Pancreas (tissue), 10 donors: ENCODE measurements around the gene ARHGAP6. TPM values are rescaled to one million over a fixed set of nuclear protein-coding genes. Genes with fewer than 3 reads are reported as not detected.
"Not testable (repeated sequence)": the region's sequence is repeated elsewhere in the genome, so short reads cannot be mapped to it uniquely, and the experiment has no call there.

Source experiments
- ATAC-seq, 4 donors: fragments of 200-7000 bp; cut with Tn5 transposase; one replicate each; pipeline versions ENCODE4 v1.8.0 to v1.9.1; 2020; ENCODE audit warnings: mild to moderate bottlenecking in 4 of 4, moderate library complexity in 4 of 4
- DNase-seq, 6 donors: peaks; one replicate each; pipeline ENCODE4 v3.0.0-alpha.2; 2020
- FAIRE-seq: peaks from 2 replicates; lab custom pipeline; 2012; peaks lifted over from hg19 to GRCh38; lab: Jason Lieb, UNC
- H3K27ac ChIP-seq, 4 donors: fragments of 200-600 bp; sonication (generic); 1 replicate in 3 of 4; 2 replicates in 1 of 4; pipeline versions ENCODE4 v1.5.0 to v1.8.0; 2020
- H3K27me3 ChIP-seq, 4 donors: fragments of 200-600 bp; one replicate each; pipeline ENCODE4 v1.8.0; 2021
- H3K36me3 ChIP-seq, 3 donors: fragments of 200-600 bp; sonication (generic) in 1 of 3; one replicate each; pipeline versions ENCODE4 v1.5.0 to v1.8.0; 2020 to 2021
- H3K4me1 ChIP-seq, 3 donors: fragments of 200-600 bp; one replicate each; pipeline ENCODE4 v1.8.0; 2021
- H3K4me3 ChIP-seq, 4 donors: fragments of 200-600 bp; sonication (generic) in 2 of 4; one replicate each; pipeline versions ENCODE4 v1.5.0 to v1.8.0; 2020 to 2021
- H3K9me3 ChIP-seq, 4 donors: fragments of 200-600 bp; one replicate each; pipeline ENCODE4 v1.8.0; 2021
- WGBS, 2 donors: extraction: QIAGEN DNeasy Blood & Tissue Kit; methylation state at CpG; one replicate each; pipeline ENCODE4 v1.1.7; 2013; 5-methylcytosine and 5-hydroxymethylcytosine counted together
- intact Hi-C, 3 donors: fragments of 100-400 bp; cut with DNase I; formaldehyde crosslinking; loops; one replicate each; pipeline versions ENCODE4 v1.11.1 to v1.14.2; 2022
- polyA plus RNA-seq, 2 donors: library from polyadenylated mRNA; stranded (reverse); fragments of 200-250 nt; gene quantifications; one replicate each; pipeline ENCODE4 v1.2.3, GENCODE V29; 2013
- total RNA-seq, 6 donors: library from RNA; stranded (reverse); fragmentation: NEBNext Ultra II Directional in 4 of 6; extraction: Animal tissue kit (Norgen Biotek cat#: 25700) in 4 of 6; gene quantifications; one replicate each; pipeline versions ENCODE4 v1.2.1 to v1.2.4, GENCODE V29; 2021 to 2023
- TF ChIP-seq, protein P1 (sequence below), 4 donors: fragments of 200-600 bp; sonication (generic) in 3 of 4; IDR thresholded peaks; one replicate each; pipeline versions ENCODE4 v1.5.0 to v1.8.0; 2021; ENCODE audit warnings: antibody characterized with exemption in 4 of 4
- donor health status: healthy with polysubstance abuse.
- donor health status: DM: no; HTN: no; CAD: no; lungs with moderate emphysema.
- donor health status: DM: no; HTN: no; CAD: no.
- donor health status: control.
- donor health status: control.
- donor health status: Bipolar disorder and iron deficiency.
- donor health status: DM: yes; HTN: yes; CAD: no.
- donor health status: DM: no; HTN: no; CAD: no.
- donor health status: DM: no; HTN: no; CAD: no.
- donor health status: DM: yes; HTN: yes; CAD: no.

The ARHGAP6 gene
- total and polyA plus RNA-seq, 8 donors, result 0.79 to 3.3 (median 1.1) TPM

DNA sequence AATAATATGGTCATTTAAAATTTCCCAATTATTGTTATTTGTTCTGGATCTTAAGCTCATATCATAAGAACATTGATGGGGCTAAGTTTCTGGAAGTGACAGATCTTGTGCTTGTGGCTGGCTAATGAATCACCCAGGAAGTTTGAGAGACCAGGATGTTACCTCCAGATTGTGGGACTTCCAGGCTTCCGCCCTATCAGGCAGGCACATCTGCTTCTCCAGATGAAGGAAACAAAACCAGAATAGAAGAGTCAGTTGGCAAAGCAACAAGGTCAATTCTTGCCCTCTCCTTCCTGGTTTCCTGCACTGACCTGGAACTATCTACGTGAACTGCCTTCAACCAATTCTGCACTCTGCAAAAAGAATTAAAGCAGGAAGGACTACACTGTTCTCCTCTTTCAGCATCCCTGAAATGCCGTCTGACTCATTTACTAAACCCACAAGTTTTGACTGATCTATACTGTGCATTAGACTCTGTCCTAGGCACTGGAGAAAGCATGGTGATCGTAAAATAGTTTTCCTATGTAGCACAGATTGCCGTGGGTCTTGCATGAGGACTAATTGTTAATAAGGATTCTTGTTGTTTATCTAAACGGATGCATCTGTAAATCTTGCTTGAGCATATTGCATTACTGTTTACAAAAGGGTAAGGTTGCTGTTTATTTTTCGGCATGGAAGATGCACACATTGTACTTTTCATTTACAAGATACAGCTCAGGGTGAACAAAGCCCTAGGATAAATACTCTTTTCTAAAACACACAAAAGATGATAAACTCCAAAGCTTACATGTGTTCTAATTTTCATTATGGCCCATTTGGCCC is 297.9 kb downstream of the ARHGAP6 start:
- no peak overlapping the region for H3K27ac ChIP-seq
- H3K4me3 ChIP-seq, result no peak overlapping the region
- intact Hi-C loops, result no loop called here
- FAIRE-seq, result no peak
- no peaks in the 10 kb centered on the region for H3K9me3 ChIP-seq
- ATAC-seq, result no peak
- DNase-seq, result no peak
- no peaks in the 10 kb centered on the region for H3K4me1 ChIP-seq
- TF ChIP-seq, protein P1, sequence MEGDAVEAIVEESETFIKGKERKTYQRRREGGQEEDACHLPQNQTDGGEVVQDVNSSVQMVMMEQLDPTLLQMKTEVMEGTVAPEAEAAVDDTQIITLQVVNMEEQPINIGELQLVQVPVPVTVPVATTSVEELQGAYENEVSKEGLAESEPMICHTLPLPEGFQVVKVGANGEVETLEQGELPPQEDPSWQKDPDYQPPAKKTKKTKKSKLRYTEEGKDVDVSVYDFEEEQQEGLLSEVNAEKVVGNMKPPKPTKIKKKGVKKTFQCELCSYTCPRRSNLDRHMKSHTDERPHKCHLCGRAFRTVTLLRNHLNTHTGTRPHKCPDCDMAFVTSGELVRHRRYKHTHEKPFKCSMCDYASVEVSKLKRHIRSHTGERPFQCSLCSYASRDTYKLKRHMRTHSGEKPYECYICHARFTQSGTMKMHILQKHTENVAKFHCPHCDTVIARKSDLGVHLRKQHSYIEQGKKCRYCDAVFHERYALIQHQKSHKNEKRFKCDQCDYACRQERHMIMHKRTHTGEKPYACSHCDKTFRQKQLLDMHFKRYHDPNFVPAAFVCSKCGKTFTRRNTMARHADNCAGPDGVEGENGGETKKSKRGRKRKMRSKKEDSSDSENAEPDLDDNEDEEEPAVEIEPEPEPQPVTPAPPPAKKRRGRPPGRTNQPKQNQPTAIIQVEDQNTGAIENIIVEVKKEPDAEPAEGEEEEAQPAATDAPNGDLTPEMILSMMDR (IDR thresholded peaks at IDR 0.05), result no peak
- H3K36me3 ChIP-seq, result no peaks in the 10 kb centered on the region
- no peaks in the 10 kb centered on the region for H3K27me3 ChIP-seq
- 59 to 60% methylated on average over 7 of the region's 7 CpGs for WGBS, 2 donors

DNA sequence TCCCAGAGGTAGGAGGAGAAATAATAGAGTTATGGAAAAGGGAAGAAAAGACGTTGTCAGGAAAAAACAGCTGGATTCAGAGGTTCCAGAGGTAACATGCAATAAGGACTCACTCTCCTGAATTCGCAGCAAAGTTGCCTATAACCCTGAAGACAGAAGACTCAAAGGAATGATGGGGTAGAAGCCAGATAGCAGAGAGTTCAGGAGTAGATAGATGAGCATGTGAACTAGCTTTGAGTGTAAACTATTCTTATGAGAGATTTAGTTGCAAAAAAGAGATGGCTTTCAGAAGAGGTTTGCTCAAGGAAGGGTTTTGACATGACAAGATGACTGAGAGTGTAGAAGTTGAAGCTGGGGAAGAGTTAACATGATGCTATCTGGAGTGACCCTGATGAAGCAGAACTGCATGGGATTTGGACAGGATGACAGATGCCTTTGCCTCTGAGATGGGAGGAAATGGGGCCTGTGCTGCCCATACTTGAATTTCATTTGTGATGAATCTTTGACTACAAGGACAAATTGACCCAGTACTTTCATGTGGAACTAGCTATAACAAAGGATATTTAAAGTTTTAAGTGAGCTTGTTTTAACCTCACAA is 298.6 kb downstream of the ARHGAP6 start:
- Histone ChIP-seq H3K9me3 (no peaks in the 10 kb centered on the region), H3K27me3 (no peaks in the 10 kb centered on the region), H3K36me3 (no peaks in the 10 kb centered on the region), H3K4me3 (no peak overlapping the region), H3K27ac (no peak overlapping the region), H3K4me1 (no peaks in the 10 kb centered on the region)
- intact Hi-C loops, result no loop called here
- DNase-seq (no peak), ATAC-seq (no peak), FAIRE-seq (peak; percentile 75)
- TF ChIP-seq, protein P1 (IDR thresholded peaks at IDR 0.05), result no peak
- 25 to 58% methylated on average over 2 of the region's 2 CpGs for WGBS, 2 donors

DNA sequence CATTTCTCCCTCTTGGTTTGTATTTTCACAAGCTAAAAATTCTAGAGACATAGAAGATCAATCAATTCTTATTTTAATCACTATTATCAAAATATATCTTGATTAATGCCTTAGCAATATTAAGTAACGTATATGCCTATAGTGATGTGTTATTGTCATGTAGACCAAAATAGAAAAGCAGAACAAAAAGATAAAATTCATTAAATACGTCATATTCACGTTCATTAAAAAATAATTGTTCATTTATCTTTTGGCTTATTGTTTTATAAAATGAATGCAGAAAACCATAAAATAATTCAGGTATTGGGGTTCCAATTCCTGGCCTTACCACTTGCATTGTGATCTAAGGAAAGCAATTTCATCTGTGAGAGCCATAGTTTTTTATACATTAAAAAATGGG is 300.3 kb downstream of the ARHGAP6 start:
- H3K27me3 ChIP-seq, result no peaks in the 10 kb centered on the region
- no peak overlapping the region for H3K4me3 ChIP-seq
- no peak overlapping the region for H3K27ac ChIP-seq
- no peaks in the 10 kb centered on the region for H3K36me3 ChIP-seq
- WGBS, 2 donors, result 72 to 79% methylated on average over 3 of the region's 3 CpGs
- no peak for ATAC-seq
- no peaks in the 10 kb centered on the region for H3K9me3 ChIP-seq
- H3K4me1 ChIP-seq, result no peaks in the 10 kb centered on the region
- FAIRE-seq, result no peak
- TF ChIP-seq, protein P1 (IDR thresholded peaks at IDR 0.05), result no peak
- intact Hi-C loops, result no loop called here
- no peak for DNase-seq

DNA sequence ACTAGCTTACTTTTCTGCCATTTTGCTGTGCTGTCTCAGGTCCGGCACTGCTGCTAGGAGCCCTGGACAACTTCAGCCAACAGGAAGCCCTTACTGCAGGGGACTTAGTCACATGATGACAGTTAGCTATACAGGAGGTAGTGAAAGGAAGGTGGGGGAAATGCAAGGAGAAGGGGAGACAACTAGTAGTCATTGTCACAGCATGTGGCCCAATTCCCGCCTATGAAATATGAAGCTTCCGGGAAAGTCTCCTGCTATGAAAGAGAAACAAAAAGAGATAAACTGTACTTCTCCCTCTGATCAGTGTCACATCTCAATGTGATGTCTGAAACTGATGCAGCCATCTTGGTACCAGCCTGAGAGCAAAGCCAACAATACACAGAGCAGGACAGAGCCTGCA is 300.9 kb downstream of the ARHGAP6 start:
- no peak for DNase-seq
- Histone ChIP-seq H3K4me3 (no peak overlapping the region), H3K9me3 (no peaks in the 10 kb centered on the region), H3K36me3 (no peaks in the 10 kb centered on the region), H3K27me3 (no peaks in the 10 kb centered on the region), H3K4me1 (no peaks in the 10 kb centered on the region), H3K27ac (no peak overlapping the region)
- TF ChIP-seq, protein P1 (IDR thresholded peaks at IDR 0.05), result no peak
- intact Hi-C loops, result no loop called here
- no peak for ATAC-seq
- WGBS, 2 donors, result 86 to 88% methylated on average over 3 of the region's 3 CpGs
- FAIRE-seq, result no peak

DNA sequence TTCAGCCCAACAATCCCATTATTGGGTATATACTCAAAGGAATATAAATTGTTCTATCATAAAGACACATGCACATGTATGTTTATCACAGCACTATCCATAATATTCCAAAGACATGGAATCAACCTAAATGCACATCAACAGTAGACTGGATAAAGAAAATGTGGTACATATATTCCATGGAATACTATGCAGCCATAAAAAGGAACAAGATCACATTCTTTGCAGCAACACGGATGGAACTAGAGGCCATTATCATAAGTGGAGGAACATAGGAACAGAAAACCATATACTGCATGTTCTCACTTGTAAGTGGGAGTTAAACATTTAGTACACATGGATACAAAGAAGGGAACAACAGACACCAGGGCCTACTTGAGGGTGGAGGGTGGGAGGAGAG is 301.9 kb downstream of the ARHGAP6 start:
- H3K27ac ChIP-seq, ATAC-seq, H3K4me1 ChIP-seq, H3K9me3 ChIP-seq, FAIRE-seq, DNase-seq, H3K36me3 ChIP-seq, H3K27me3 ChIP-seq, H3K4me3 ChIP-seq, intact Hi-C loops: not testable (repeated sequence)
- WGBS, 2 donors, result 50 to 60% methylated on average over 1 of the region's 1 CpG
